Motor neuron (in vitro differentiated cells): ENCODE measurements around the gene ABO. TPM values are rescaled to one million over a fixed set of nuclear protein-coding genes. Genes with fewer than 3 reads are reported as not detected.
"Not testable (repeated sequence)": the region's sequence is repeated elsewhere in the genome, so short reads cannot be mapped to it uniquely, and the experiment has no call there.

ENCODE experiments used
- ATAC-seq, 8 experiments: fragments of 200-7000 bp; cut with Tn5 transposase; replicated peaks in 6 of 8; 2 replicates each; pipeline ENCODE4 v1.8.0; 2021; ENCODE audit warnings: mild to moderate bottlenecking in 8 of 8, moderate library complexity in 8 of 8
- H3K27ac ChIP-seq, 2 donors: fragments of 250-450 bp; sonication (Bioruptor Pico); 2 replicates each; pipeline ENCODE4 v1.9.0; 2021; ENCODE audit warnings: antibody characterized with exemption in 2 of 2, mild to moderate bottlenecking in 2 of 2, moderate library complexity in 1 of 2
- H3K4me1 ChIP-seq, 2 donors: fragments of 250-450 bp; sonication (Bioruptor Pico); replicated peaks in 1 of 2; 2 replicates each; pipeline ENCODE4 v1.6.1; 2021; ENCODE audit warnings: antibody characterized with exemption in 2 of 2, mild to moderate bottlenecking in 2 of 2, moderate library complexity in 1 of 2
- H3K4me3 ChIP-seq, 5 donors: fragments of 250-450 bp; sonication (Bioruptor Pico); 2 replicates each; pipeline ENCODE4 v1.9.0; 2021; ENCODE audit warnings: antibody characterized with exemption in 5 of 5, mild to moderate bottlenecking in 5 of 5, moderate library complexity in 4 of 5
- WGBS, 10 experiments: fragments of 450-650 bp; shearing (Covaris generic); methylation state at CpG; one replicate each; pipeline ENCODE4 v1.0.0; 2022; 5-methylcytosine and 5-hydroxymethylcytosine counted together
- in situ Hi-C, 9 experiments: fragments of 400-800 bp; cut with MboI; loops; one replicate each; pipeline ENCODE4 v1.15.0; 2021; ENCODE audit warnings: low sequenced_read_pairs in 9 of 9, low pct_unique_long_range_greater_than_20kb in 2 of 9; ENCODE audit not compliant: unreplicated experiment in 9 of 9
- total RNA-seq, 8 experiments: library from RNA; unstranded; fragments of 300-600 nt; gene quantifications; 2 replicates each; pipeline versions ENCODE4 v1.2.3 to v1.2.4, GENCODE V29; 2022

Gene ABO
- total RNA-seq, 8 experiments from 2014 or later, result under 0.01 to 0.38 (median 0.12) TPM; not detected in 2

DNA sequence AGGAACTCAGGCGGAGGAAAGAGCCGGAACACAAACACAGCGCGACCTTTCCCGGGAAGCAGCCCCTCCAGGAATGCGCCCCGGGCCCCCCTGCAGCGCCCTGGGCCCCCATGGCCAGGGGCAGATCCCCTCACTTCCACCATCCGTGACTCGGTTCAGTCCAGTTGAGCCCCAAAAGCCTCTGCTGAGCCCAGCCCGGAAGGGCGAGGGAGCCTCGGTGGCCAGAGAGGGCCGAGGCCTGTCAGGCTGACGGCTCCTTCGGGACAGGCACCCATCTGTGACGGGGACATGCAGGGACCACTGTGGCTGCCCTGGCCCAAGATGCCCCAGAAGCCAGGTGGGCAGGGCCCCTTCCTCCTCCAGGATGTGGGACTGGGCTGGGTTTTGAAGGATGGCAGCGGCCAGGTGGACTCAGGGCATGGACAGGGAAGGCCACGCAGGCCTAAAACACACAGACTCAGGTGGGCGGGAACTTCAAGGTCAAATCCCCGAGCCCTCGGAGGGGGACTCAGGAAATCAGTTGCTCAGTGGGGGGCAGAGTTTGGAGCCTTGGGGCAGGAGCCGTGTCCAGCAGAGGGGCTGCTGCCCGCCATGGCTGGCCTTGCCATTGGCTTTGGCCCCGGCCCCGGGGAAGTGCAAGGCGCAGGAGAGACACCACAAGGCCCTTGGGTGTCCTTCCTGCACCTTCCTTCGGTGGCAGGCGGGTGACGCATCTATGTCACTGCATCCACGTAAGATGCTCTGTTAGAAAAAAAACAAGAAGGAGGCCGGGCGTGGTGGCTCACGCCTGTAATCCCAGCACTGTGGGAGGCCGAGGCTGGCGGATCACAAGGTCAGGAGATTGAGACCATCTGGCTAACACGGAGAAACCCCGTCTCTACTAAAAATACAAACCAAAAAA, 29.7 kb upstream of the ABO start:
- Histone ChIP-seq H3K27ac (no peak overlapping the region), H3K4me3 (no peak overlapping the region), H3K4me1 (no peaks in the 10 kb centered on the region)
- WGBS, 10 experiments, result 8 to 100% (median 83%) methylated on average over 1 to 3 of the region's 38 CpGs; no CpG with 5 or more reads in 4 of the 10 experiments
- ATAC-seq, result no peak
- in situ Hi-C loops, result no loop called here

DNA sequence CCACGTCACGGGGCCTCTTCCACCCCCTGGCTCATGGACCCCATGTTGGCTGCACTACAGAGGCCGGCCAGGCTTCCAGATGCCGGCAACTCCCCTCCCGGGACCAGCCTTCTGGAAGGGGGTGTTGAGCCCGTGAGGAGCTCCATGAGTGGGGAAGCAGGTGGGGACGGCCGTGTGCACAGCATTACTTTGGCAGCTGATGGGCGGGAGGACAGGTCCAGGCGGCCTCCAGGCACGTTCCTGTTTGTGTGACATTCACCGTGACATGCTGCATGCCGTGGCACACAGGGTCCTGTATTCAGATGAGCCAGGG, 29.1 kb upstream of the ABO start:
- H3K27ac ChIP-seq, result no peak overlapping the region
- WGBS, 10 experiments, result 11 to 86% methylated on average over 3 to 5 of the region's 13 CpGs; no CpG with 5 or more reads in 8 of the 10 experiments
- in situ Hi-C loops, result no loop called here
- no peak for ATAC-seq
- no peaks in the 10 kb centered on the region for H3K4me1 ChIP-seq
- H3K4me3 ChIP-seq, result no peak overlapping the region

DNA sequence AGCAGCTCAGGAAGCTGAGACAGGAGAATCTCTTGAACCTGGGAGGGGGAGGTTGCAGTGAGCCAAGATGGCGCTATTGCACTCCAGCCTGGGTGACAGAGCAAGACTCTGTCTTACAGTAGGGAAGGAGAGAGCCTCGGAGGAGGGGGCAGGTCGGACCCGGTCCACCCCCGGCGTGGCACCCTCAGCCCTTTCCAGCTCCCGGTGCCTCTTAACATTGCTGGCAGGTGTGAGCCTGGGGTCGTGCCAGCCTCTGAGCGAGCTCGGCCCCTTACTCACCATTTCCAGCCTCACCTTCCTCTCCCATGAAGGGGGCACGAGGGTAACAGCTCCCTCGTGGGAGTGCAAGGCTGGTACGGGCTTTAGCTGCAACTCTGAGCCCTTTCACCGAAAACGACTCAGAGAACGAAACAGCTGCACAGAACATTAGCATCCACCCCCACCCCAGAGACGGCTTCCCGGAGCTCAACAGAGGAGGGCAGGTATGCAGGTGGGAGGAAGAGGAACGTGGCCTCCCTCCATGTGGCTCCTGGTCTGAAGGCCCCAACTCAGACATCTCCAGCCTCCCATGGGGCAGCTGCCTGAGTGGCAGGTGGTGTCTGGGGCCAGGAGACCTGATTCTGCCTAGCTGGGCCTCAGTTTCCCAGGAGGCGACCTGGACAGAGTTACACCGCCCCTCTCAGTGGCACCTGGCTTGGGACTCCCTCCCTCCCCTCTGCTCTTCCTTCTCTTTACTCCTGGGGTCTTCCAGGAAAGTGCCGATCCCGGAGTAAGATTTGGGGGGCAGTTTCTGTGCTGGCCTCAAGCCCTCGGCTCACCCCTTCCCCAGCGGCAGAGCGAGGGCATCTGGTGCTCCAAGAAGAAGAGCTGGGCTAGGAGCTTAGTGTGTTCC, 28.5 kb upstream of the ABO start:
- Histone ChIP-seq H3K4me3 (no peak overlapping the region), H3K4me1 (no peaks in the 10 kb centered on the region), H3K27ac (no peak overlapping the region)
- 0 to 87% (median 49%) methylated on average over 1 to 10 of the region's 26 CpGs; no CpG with 5 or more reads in 4 of the 10 experiments for WGBS, 10 experiments
- no peak for ATAC-seq
- in situ Hi-C loops, result no loop called here

DNA sequence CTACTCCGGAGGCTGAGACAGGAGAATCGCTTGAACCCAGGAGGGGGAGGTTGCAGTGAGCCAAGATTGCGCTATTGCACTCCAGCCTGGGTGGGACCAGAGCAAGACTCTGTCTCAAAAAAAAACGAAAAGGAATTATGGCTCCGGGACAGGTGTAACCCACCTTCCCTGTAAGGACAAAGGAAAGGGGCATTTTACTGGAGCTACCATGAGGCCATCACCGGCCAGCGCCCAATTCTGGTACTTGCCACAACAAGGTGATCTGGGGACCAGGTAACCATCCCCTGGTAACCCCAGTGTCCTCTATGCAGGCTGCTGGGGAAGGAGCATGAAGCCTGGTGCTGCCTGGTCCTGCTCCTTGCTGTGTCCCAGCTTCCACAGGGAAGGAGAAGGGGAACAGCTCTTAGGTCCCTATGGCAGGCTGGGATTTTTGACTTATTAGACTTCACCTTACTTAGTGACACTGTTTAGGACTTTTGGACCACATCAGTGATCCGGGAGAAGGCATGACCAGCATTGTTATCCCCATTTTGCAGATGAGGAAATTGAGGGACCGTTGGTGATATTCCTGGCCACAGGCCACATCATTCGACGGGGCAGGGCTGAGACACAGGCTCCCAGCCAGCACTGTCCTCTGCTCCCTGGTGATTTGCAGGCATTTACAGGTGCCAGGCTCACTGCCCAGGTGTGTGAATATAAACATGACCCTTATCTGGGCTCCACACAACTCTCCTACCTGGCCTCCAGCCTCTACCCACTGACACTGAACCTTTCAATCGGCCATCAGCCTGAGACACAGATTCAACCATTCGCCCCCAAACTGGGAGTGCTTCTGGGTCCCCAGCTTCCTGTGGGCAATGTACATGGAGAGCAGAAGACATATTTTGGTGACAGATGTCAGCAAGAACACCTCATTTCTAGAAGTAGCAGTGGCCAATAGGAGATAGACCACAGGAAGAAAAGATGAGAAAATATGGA, 26.5 kb upstream of the ABO start:
- H3K27ac ChIP-seq, result no peak overlapping the region
- WGBS, 10 experiments, result 57 to 100% (median 76%) methylated on average over 2 to 9 of the region's 13 CpGs; no CpG with 5 or more reads in 1 of the 10 experiments
- in situ Hi-C loops, result no loop called here
- no peak for ATAC-seq
- H3K4me3 ChIP-seq, result no peak overlapping the region
- H3K4me1 ChIP-seq, result no peaks in the 10 kb centered on the region

DNA sequence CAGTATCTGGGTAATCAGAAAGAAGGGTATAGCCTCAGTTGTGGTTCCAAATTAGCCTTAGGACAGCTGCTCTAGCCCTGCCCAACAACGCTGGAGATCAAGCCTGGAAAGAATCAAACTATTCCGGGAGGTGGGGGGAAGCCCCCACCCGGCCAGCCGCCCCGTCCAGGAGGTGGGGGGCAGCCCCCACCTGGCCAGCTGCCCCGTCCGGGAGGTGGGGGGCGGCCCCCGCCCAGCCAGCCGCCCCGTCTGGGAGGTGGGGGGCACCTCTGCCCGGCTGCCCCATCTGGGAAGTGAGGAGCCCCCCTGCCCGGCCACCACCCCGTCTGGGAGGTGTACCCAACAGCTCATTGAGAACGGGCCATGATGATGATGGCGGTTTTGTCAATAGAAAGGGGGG, 25.0 kb upstream of the ABO start:
- H3K4me1 ChIP-seq, ATAC-seq, H3K27ac ChIP-seq, in situ Hi-C loops, H3K4me3 ChIP-seq: not testable (repeated sequence)
- no CpG with 5 or more reads among the region's 16 CpGs for WGBS, 10 experiments

DNA sequence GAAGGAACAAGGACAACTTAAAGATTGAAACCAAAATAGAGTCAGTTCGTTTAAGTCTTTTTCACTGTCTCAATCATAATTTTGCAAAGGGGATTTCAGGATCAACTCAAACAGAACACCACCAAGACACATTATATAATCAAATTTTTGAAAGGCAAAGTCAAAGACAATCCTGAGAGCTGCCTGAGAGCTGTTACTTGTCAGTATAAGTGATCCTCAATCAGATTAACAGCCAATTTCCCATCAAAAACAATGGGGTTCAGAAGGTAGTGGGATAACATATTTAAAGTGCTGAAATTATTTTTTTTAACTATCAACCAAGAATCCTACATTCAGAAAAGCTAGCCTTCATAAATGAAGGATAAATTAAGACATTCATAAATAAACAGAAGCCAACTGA, 19.3 kb upstream of the ABO start:
- no peak for ATAC-seq
- whole genome bisulfite sequencing, 10 experiments, result 0 to 60% (median 14%) methylated on average over 1 of the region's 1 CpG; no CpG with 5 or more reads in 3 of the 10 experiments
- Histone ChIP-seq H3K4me1 (no peaks in the 10 kb centered on the region), H3K27ac (no peak overlapping the region), H3K4me3 (no peak overlapping the region)
- in situ Hi-C loops, result no loop called here

DNA sequence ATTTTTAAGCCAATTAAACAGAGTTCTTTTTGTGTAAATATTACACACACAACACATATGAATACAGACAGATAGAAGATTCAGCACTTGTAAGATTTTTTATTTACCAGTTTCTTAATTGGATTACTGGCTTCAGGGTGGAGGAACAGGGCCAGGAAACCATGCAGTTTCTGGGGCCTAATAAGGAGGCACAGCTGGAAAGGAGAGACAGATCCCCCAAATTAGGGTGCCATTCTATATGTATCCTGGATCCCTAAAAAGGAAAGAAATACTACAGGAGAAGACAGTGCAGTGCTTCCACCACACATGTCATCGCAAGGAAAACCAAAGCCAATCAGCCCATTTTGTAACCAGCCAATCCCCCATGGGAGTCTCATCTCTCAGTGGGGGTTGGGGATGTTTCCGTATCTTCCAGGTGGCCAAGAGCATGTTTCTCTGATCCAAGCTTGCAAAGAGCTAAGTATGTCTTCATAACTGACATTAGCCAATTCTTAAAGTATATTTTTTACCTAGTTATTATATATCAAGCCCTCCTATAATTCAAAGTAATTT, 15.8 kb upstream of the ABO start:
- ATAC-seq, result no peak
- WGBS, 10 experiments, result 40 to 100% (median 85%) methylated on average over 1 to 2 of the region's 2 CpGs; no CpG with 5 or more reads in 3 of the 10 experiments
- Histone ChIP-seq H3K27ac (no peak overlapping the region), H3K4me3 (no peak overlapping the region), H3K4me1 (no peaks in the 10 kb centered on the region)
- in situ Hi-C loops, result no loop called here

DNA sequence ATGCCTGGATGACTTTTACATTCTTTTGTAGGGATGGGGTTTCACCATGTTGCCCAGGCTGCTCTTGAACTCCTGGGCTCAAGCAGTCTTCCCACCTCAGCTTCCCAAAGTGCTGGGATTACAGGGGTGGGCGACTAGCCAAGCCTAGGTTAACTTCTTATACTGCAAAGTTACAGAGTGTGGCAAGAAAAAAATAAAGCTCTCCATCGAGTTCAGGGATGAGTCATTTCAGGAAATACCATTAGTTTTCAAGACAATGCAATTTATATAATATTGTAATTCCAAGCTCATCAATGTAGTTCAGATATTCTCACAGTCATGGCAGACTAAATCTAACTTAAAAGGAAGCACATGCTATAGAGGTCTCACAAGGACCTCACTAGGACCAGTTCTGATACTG, 11.5 kb upstream of the ABO start:
- no peak for ATAC-seq
- in situ Hi-C loops, result no loop called here
- Histone ChIP-seq H3K4me1 (no peaks in the 10 kb centered on the region), H3K27ac (no peak overlapping the region), H3K4me3 (no peak overlapping the region)
- 0 to 40% (median 32%) methylated on average over 1 to 2 of the region's 2 CpGs; no CpG with 5 or more reads in 4 of the 10 experiments for WGBS, 10 experiments

DNA sequence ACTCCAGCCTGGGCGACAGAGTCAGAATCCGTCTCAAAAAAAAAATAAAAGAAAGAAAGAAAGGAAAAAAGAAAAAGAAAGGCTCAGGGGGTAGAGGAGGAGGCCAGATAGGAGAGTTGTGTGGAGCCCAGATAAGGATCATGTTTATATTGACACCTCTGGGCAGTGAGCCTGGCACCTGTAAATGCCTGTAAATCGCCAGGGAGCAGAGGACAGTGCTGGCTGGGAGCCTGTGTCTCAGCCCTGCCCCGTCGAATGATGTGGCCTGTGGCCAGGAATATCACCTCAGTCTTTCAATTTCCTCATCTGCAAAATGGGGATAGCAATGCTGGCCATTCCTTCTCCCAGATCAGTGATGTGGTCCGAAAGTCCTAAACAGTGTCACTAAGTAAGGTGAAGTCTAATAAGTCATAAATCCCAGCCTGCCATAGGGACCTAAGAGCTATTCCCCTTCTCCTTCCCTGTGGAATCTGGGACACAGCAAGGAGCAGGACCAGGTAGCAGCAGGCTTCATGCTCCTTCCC, 10.3 kb upstream of the ABO start:
- WGBS, 10 experiments, result 25 to 100% (median 57%) methylated on average over 1 to 4 of the region's 6 CpGs; no CpG with 5 or more reads in 2 of the 10 experiments
- in situ Hi-C loops, result no loop called here
- ATAC-seq, result no peak
- no peaks in the 10 kb centered on the region for H3K4me1 ChIP-seq
- H3K27ac ChIP-seq, result no peak overlapping the region
- H3K4me3 ChIP-seq, result no peak overlapping the region

DNA sequence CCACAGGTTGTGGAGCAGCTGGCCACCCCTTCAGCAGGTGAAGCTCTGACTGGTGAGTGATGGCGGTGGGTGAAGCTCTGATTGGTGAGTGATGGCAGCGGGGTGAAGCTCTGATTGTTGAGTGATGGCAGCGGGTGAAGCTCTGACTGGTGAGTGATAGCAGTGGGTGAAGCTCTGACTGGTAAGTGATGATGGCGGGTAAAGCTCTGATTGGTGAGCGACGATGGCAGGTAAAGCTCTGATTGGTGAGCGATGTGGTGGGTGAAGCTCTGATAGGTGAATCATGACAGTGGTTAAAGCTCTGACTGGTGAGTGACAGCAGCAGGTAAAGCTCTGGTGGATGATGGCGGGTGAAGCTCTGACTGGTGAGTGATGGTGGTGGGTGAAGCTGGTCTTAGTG, 9.4 kb upstream of the ABO start:
- 56 to 98% (median 84%) methylated on average over 1 to 7 of the region's 8 CpGs; no CpG with 5 or more reads in 3 of the 10 experiments for WGBS, 10 experiments
- in situ Hi-C loops, result no loop called here
- H3K4me3 ChIP-seq, result no peak overlapping the region
- no peak for ATAC-seq
- no peak overlapping the region for H3K27ac ChIP-seq
- no peaks in the 10 kb centered on the region for H3K4me1 ChIP-seq

DNA sequence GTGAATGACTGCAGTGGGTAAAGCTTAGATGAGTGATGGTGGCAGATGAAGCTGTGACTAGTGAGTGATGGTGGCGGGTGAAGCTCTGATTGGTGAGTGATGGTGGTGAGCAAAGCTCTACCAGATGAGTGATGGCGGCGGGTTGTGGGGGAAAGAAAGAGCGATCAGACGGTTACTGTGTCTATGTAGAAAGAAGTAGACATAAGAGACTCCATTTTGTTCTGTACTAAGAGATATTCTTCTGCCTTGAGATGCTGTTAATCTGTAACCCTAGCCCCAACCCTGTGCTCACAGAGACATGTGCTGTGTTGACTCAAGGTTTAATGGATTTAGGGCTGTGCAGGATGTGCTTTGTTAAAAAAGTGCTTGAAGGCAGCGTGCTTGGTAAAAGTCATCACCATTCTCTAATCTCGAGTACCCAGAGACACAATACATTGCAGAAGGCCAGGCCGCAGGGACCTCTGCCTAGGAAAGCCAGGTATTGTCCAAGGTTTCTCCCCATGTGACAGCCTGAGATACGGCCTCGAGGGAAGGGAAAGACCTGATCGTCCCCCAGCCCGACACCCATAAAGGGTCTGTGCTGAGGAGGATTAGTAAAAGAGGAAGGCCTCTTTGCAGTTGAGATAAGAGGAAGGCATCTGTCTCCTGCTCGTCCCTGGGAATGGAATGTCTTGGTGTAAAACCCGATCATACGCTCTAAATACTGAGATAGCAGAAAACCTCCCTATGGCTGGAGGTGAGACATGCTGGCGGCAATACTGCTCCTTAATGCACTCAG, 8.4 kb upstream of the ABO start:
- H3K27ac ChIP-seq, H3K4me1 ChIP-seq, ATAC-seq, H3K4me3 ChIP-seq, in situ Hi-C loops: not testable (repeated sequence)
- WGBS, 10 experiments, result 53 to 100% (median 73%) methylated on average over 1 to 8 of the region's 16 CpGs; no CpG with 5 or more reads in 1 of the 10 experiments
